Activated CD8-positive, alpha-beta T cell treated with anti-CD3 and anti-CD28 coated beads for 36 hours (primary cell): ENCODE data around the gene KCNH2. TPM values are rescaled to one million over a fixed set of nuclear protein-coding genes. Genes with fewer than 3 reads are reported as not detected.
A peak's percentile ranks its signal among the peaks of the same experiment; 100 is the strongest.

Source experiments
- ATAC-seq: fragments of 200-7000 bp; cut with Tn5 transposase; one replicate; pipeline ENCODE4 v1.10.0; 2021; ENCODE audit warnings: mild to moderate bottlenecking, moderate library complexity
- CTCF ChIA-PET: fragments of 350-600 bp; sonication (Branson Sonifier 250); formaldehyde crosslinking; loops from one replicate; lab custom pipeline; 2021; ENCODE audit warnings: antibody characterized with exemption; lab: Charles Lee
- POLR2A ChIA-PET: fragments of 350-600 bp; sonication (Branson Sonifier 250); formaldehyde crosslinking; loops from one replicate; lab custom pipeline; 2021; ENCODE audit warnings: antibody characterized with exemption; lab: Charles Lee
- DNase-seq: peaks from one replicate; pipeline ENCODE4 v3.0.0-alpha.2; 2020
- H3K27ac Mint-ChIP-seq: one replicate; pipeline ENCODE4 v1.8.0; 2021; ENCODE audit warnings: mild to moderate bottlenecking, mixed read lengths
- H3K27me3 Mint-ChIP-seq: one replicate; pipeline ENCODE4 v1.8.0; 2021; ENCODE audit warnings: mixed read lengths
- H3K36me3 Mint-ChIP-seq: one replicate; pipeline ENCODE4 v1.8.0; 2021; ENCODE audit warnings: low read depth, mixed read lengths
- H3K4me1 Mint-ChIP-seq: one replicate; pipeline ENCODE4 v1.8.0; 2021; ENCODE audit warnings: low read depth, mixed read lengths
- H3K4me3 Mint-ChIP-seq: one replicate; pipeline ENCODE4 v1.8.0; 2021; ENCODE audit warnings: mild to moderate bottlenecking, moderate library complexity, mixed read lengths
- H3K9me3 Mint-ChIP-seq: one replicate; pipeline ENCODE4 v1.8.0; 2021; ENCODE audit warnings: mixed read lengths
- intact Hi-C: fragments of 100-400 bp; cut with micrococcal nuclease; formaldehyde crosslinking; loops from one replicate; pipeline ENCODE4 v1.10.0; 2022
- total RNA-seq, 2 experiments: library from RNA; stranded (reverse); gene quantifications; one replicate each; pipeline ENCODE4 v1.2.3, GENCODE V29; 2021
- TF ChIP-seq, protein P1 (sequence below): fragments of 200-600 bp; IDR thresholded peaks from one replicate; pipeline ENCODE4 v1.8.0; 2022; ENCODE audit warnings: antibody characterized with exemption, mild to moderate bottlenecking

The KCNH2 gene
- total RNA-seq, 2 experiments from 2014 or later, result 0.23 to 0.29 TPM

GRCh38 chr7:151016505-151016904 lies 38.4 kb upstream of the KCNH2 start:
- ChIA-PET CTCF (interaction anchor here (1.2 to 8.6 kb wide), 7 partner anchors 8 to 95 kb away, joined by 3 to 73 read pairs (median 22); partner anchors contain the start of gene ABCB8), POLR2A (interaction anchor here (0.9 kb wide), 1 partner anchor 22 kb away, joined by 3 read pairs; no protein-coding TSS in a partner anchor)
- H3K9me3 Mint-ChIP-seq, result no peaks in the 10 kb centered on the region
- TF ChIP-seq, protein P1, sequence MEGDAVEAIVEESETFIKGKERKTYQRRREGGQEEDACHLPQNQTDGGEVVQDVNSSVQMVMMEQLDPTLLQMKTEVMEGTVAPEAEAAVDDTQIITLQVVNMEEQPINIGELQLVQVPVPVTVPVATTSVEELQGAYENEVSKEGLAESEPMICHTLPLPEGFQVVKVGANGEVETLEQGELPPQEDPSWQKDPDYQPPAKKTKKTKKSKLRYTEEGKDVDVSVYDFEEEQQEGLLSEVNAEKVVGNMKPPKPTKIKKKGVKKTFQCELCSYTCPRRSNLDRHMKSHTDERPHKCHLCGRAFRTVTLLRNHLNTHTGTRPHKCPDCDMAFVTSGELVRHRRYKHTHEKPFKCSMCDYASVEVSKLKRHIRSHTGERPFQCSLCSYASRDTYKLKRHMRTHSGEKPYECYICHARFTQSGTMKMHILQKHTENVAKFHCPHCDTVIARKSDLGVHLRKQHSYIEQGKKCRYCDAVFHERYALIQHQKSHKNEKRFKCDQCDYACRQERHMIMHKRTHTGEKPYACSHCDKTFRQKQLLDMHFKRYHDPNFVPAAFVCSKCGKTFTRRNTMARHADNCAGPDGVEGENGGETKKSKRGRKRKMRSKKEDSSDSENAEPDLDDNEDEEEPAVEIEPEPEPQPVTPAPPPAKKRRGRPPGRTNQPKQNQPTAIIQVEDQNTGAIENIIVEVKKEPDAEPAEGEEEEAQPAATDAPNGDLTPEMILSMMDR, result no peak
- peaks cover 14% of the 10 kb centered on the region for H3K36me3 Mint-ChIP-seq
- intact Hi-C loops, result no loop called here
- H3K27ac Mint-ChIP-seq, result peak overlapping the region; percentile 20
- peaks cover 10% of the 10 kb centered on the region for H3K27me3 Mint-ChIP-seq
- peaks cover 65% of the 10 kb centered on the region for H3K4me1 Mint-ChIP-seq
- ATAC-seq (no peak), DNase-seq (no peak)
- H3K4me3 Mint-ChIP-seq, result peak overlapping the region; percentile 79

DNA sequence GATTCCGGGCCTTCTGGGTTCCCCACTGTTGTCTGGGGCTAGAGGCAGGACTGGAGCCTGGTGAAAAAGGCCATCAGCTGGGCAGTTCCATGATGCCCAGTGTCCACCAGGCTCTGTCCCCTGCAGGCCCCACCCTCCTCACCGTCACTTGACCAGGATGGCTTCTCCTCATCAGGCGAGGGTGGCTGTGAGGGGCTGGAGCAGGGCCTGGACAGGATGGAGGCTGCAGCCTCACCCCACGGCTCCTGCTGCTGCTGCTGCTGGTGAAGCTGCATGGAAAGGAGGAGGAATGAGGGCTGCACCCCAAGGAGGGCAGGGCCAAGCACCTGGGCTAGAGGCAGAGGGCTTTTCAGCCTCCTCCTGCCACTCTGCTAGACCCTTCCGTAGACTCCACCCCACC lies 37.8 kb upstream of the KCNH2 start:
- ATAC-seq (no peak), DNase-seq (no peak)
- ChIA-PET POLR2A (no interaction called here), CTCF (interaction anchor here (1.2 to 8.6 kb wide), 4 partner anchors 14 to 96 kb away, joined by 3 to 73 read pairs (median 17); partner anchors contain the start of gene ABCB8)
- H3K36me3 Mint-ChIP-seq, result peaks cover 14% of the 10 kb centered on the region
- H3K4me1 Mint-ChIP-seq, result peaks cover 68% of the 10 kb centered on the region
- H3K27me3 Mint-ChIP-seq, result peaks cover 10% of the 10 kb centered on the region
- H3K4me3 Mint-ChIP-seq, result no peak overlapping the region
- intact Hi-C loops, result no loop called here
- H3K9me3 Mint-ChIP-seq, result no peaks in the 10 kb centered on the region
- peak overlapping the region; percentile 20 for H3K27ac Mint-ChIP-seq
- TF ChIP-seq, protein P1, result no peak

GRCh38 chr7:151014950-151015349 lies 36.8 kb upstream of the KCNH2 start:
- peak; percentile 59 for DNase-seq
- ChIA-PET CTCF (interaction anchor here (0.6 to 8.6 kb wide), 5 partner anchors 15 to 109 kb away, joined by 3 to 73 read pairs (median 4); partner anchors contain the start of gene ABCB8), POLR2A (interaction anchor here (0.6 to 1.6 kb wide), 4 partner anchors 11 to 70 kb away, joined by 3 to 4 read pairs (median 4); no protein-coding TSS in a partner anchor)
- Mint-ChIP-seq H3K9me3 (no peaks in the 10 kb centered on the region), H3K36me3 (peaks cover 14% of the 10 kb centered on the region), H3K4me3 (peak overlapping the region; percentile 75), H3K4me1 (peaks cover 78% of the 10 kb centered on the region), H3K27ac (peak overlapping the region; percentile 90), H3K27me3 (peaks cover 3% of the 10 kb centered on the region)
- ATAC-seq, result no peak
- intact Hi-C loops, result no loop called here
- TF ChIP-seq, protein P1, result no peak

- peak; percentile 93 for DNase-seq
- CTCF ChIA-PET, result interaction anchor here (0.8 to 8.6 kb wide), 9 partner anchors 16 to 110 kb away, joined by 3 to 73 read pairs (median 4); partner anchors contain the start of gene ABCB8
- Mint-ChIP-seq H3K9me3 (no peaks in the 10 kb centered on the region), H3K27ac (peak overlapping the region; percentile 90), H3K4me3 (peak overlapping the region; percentile 75), H3K36me3 (peaks cover 14% of the 10 kb centered on the region), H3K27me3 (peaks cover 3% of the 10 kb centered on the region), H3K4me1 (peaks cover 74% of the 10 kb centered on the region)
- ATAC-seq, result peak; percentile 54
- POLR2A ChIA-PET, result interaction anchor here (0.7 to 1.6 kb wide), 5 partner anchors 15 to 71 kb away, joined by 3 to 7 read pairs (median 3); partner anchors contain the start of genes ABCB8 and SLC4A2
- intact Hi-C loops, result no loop called here
- TF ChIP-seq, protein P1, result no peak
Measured at GRCh38 chr7:151013733-151014497, 35.8 kb upstream of the KCNH2 start.
